Measurements from ENCODE around the gene BLM. TPM values are rescaled to one million over a fixed set of nuclear protein-coding genes. Genes with fewer than 3 reads are reported as not detected.
"Not testable (repeated sequence)": the region's sequence is repeated elsewhere in the genome, so short reads cannot be mapped to it uniquely, and the experiment has no call there.

Gene BLM
- total RNA-seq, 4 donors from 2014 or later = 0.29 to 5.0 (median 0.48) TPM

DNA sequence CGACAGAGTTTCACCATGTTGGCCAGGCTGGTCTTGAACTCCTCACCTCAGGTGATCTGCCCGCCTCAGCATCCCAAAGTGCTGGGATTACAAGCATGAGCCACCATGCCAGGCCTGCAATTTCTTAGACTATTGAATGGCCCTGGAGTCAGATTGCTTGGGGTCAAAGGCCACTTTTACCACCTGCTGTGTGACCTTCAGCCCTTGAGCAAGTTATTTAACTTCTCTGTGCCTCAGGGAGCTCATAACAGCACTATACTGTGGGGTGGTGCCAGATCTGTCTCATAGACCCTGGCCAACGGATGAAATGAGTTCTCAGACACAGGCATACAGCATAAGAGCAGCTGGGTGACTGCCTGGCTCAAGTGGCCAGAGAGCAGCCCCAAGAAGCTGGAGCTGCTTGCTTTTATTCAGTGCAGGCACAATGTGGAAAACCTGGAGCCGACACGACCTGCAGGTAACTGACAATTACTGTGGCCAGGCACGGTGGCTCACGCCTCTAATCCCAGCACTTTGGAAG is 106.4 kb downstream of the BLM start:
- no peak for DNase-seq
- no peaks in the 10 kb centered on the region for H3K36me3 ChIP-seq
- H3K4me3 ChIP-seq = no peak overlapping the region
- H3K27ac ChIP-seq = no peak overlapping the region
- no peak for TF ChIP-seq POLR2A (IDR thresholded peaks at IDR 0.05)
- TF ChIP-seq, protein P1, sequence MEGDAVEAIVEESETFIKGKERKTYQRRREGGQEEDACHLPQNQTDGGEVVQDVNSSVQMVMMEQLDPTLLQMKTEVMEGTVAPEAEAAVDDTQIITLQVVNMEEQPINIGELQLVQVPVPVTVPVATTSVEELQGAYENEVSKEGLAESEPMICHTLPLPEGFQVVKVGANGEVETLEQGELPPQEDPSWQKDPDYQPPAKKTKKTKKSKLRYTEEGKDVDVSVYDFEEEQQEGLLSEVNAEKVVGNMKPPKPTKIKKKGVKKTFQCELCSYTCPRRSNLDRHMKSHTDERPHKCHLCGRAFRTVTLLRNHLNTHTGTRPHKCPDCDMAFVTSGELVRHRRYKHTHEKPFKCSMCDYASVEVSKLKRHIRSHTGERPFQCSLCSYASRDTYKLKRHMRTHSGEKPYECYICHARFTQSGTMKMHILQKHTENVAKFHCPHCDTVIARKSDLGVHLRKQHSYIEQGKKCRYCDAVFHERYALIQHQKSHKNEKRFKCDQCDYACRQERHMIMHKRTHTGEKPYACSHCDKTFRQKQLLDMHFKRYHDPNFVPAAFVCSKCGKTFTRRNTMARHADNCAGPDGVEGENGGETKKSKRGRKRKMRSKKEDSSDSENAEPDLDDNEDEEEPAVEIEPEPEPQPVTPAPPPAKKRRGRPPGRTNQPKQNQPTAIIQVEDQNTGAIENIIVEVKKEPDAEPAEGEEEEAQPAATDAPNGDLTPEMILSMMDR (IDR thresholded peaks at IDR 0.05) = no peak
- no peaks in the 10 kb centered on the region for H3K27me3 ChIP-seq
- intact Hi-C loops (cut with DNase I; ENCODE audit: low total_unique reads) = no loop called here
- H3K9me3 ChIP-seq = no peaks in the 10 kb centered on the region
- no peaks in the 10 kb centered on the region for H3K4me1 ChIP-seq

DNA sequence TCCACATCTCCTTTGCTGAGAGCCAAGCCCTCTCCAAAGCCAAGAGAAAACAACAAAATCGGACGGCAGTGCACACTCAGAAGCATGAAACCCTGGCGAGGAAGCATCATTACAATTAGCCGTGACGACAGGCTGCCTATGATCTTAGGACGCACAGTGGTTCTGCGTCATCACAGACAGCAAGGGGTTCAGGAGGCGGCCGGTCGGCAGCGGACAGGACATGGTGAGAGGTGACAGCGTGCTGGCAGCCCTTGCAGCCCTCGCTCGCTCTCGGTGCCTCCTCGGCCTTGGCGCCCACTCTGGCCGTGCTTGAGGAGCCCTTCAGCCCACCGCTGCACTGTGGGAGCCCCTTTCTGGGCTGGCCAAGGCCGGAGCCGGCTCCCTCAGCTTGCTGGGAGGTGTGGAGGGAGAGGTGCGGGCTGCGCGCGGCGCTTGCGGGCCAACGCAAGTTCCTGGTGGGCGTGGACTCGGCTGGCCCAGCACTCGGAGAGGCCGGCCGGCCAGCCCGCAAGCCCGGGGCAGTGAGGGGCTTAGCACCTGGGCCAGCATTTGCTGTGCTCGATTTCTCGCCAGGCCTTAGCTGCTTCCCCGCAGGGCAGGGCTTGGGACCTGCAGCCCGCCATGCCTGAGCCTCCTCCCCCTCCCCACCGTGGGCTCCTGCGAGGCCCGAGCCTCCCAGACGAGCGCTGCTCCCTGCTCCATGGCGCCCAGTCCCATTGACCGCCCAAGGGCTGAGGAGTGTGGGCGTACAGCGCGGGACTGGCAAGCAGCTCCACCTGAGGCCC is 108.2 kb downstream of the BLM start:
- H3K36me3 ChIP-seq; intact Hi-C loops (cut with DNase I; ENCODE audit: low total_unique reads); H3K4me3 ChIP-seq; DNase-seq; H3K27me3 ChIP-seq; H3K27ac ChIP-seq; H3K9me3 ChIP-seq; H3K4me1 ChIP-seq: not testable (repeated sequence)

DNA sequence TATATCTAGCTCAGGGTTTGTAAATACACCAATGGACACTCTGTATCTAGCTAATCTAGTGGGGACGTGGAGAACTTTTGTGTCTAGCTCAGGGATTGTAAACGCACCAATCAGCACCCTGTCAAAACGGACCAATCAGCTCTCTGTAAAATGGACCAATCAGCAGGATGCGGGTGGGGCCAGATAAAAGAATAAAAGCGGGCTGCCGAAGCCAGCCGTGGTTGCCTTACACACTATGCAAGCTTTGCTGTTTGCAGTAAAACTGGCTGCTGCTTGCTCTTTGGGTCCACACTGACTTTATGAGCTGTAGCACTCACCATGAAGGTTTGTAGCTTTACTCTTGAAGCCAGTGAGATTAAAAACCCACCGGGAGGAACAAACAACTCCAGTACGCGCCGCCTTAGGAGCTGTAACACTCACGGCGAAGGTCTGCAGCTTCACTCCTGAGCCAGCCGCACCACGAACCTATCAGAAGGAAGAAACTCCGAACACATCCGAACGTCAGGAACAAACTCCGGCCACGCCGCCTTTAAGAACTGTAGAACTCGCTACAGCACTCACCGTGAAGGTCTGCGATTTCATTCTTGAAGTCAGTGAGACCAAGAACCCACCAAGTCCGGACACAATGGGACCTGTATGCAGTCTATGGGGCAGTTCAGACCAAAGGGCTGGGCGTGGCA is 109.2 kb downstream of the BLM start:
- H3K36me3 ChIP-seq; H3K9me3 ChIP-seq; H3K27me3 ChIP-seq; DNase-seq; H3K4me3 ChIP-seq; H3K27ac ChIP-seq; H3K4me1 ChIP-seq; intact Hi-C loops (cut with DNase I; ENCODE audit: low total_unique reads): not testable (repeated sequence)

DNA sequence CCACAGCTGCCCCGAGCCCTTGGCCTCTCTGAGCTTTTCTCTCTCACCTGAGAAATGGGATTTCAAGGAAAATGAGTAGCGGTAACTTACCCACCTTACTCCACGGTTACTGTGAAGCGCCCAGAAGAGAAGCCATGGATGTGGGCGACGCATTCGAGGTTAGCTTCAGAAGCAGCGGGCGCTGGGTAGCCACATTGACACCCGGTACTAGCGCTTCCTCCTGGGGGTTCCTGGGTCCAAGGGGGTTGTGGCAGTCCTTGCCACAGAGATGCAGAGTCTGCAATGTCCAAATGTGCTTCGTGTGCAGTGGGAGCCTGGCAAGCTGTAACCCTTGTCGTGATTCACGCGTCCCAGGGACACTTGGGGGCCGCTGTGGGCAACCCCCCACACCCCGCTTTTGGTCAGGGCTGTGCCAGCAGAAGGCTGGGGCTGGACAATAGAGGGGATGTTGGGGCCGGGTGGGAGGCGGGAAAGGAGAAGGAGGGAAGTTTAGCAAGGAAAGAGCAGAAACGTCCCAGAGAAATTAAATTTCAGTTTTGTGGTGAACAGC is 109.8 kb downstream of the BLM start:
- no peak for TF ChIP-seq POLR2A (IDR thresholded peaks at IDR 0.05)
- TF ChIP-seq, protein P1 (IDR thresholded peaks at IDR 0.05) = no peak
- Histone ChIP-seq H3K4me1 (no peaks in the 10 kb centered on the region), H3K4me3 (no peak overlapping the region), H3K27me3 (no peaks in the 10 kb centered on the region), H3K36me3 (no peaks in the 10 kb centered on the region), H3K27ac (no peak overlapping the region), H3K9me3 (no peaks in the 10 kb centered on the region)
- intact Hi-C loops (cut with DNase I; ENCODE audit: low total_unique reads) = no loop called here
- DNase-seq = no peak

DNA sequence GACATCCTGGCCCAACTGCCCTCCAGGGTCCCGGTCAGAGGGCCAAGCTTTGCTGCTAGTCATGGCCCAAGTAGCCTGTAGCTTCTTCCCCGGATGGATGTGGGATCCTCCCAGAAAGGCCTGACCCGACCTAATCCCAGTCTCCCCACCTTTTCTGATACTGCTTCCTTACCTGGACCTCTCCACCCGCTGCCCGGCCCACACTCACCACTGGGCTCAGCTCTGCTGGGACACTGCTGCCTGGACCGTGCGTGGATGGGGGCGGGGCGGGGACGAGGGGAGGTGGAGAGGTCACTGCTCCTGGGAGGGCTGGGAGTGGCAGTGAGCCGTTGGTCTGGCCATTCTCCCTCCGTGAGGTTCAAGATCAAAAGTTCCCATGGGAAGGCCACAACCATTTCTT is 111.0 kb downstream of the BLM start:
- Histone ChIP-seq H3K4me1 (no peaks in the 10 kb centered on the region), H3K27me3 (no peaks in the 10 kb centered on the region), H3K4me3 (no peak overlapping the region), H3K27ac (no peak overlapping the region), H3K9me3 (no peaks in the 10 kb centered on the region), H3K36me3 (no peaks in the 10 kb centered on the region)
- intact Hi-C loops (cut with DNase I; ENCODE audit: low total_unique reads) = no loop called here
- DNase-seq = no peak
- TF ChIP-seq, protein P1 (IDR thresholded peaks at IDR 0.05) = no peak
- no peak for TF ChIP-seq POLR2A (IDR thresholded peaks at IDR 0.05)

DNA sequence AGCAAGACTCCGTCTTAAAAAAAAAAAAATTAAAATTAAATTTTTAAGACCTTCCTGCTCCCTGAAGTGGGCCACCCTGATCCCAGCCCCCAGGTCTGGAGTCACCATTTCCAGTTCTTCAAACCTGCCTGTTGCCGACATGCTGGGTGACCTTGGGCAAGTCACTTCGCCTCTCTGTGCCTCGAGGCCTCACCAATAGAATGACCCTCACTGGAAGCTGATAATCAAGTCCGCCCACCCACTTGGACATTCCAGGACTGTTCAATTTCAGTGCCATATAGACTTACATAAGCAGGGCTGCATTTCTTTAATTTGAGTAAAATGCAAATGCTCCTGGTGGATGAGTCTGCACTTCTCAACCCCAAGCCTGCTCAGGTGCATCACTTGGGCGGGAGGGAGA is 112.0 kb downstream of the BLM start:
- Histone ChIP-seq H3K27me3 (no peaks in the 10 kb centered on the region), H3K4me1 (no peaks in the 10 kb centered on the region), H3K4me3 (no peak overlapping the region), H3K27ac (no peak overlapping the region), H3K9me3 (no peaks in the 10 kb centered on the region), H3K36me3 (no peaks in the 10 kb centered on the region)
- no peak for TF ChIP-seq POLR2A (IDR thresholded peaks at IDR 0.05)
- TF ChIP-seq, protein P1 (IDR thresholded peaks at IDR 0.05) = no peak
- no peak for DNase-seq
- intact Hi-C loops (cut with DNase I; ENCODE audit: low total_unique reads) = no loop called here
